OCI-LY1 (cell line): ENCODE data around the gene COL15A1.

Source experiments
- EZH2 ChIP-seq: fragments of 200-600 bp; sonication (generic), shearing (Covaris generic); IDR thresholded peaks from 2 replicates; pipeline ENCODE4 v1.8.0; 2017; ENCODE audit warnings: borderline replicate concordance, mixed run types, mild to moderate bottlenecking, antibody characterized with exemption, low read length, moderate library complexity, mixed read lengths
- TF ChIP-seq, protein P1 (sequence below): fragments of 200-600 bp; sonication (generic), shearing (Covaris generic); IDR thresholded peaks from 2 replicates; pipeline ENCODE4 v1.5.1; 2017; ENCODE audit warnings: mild to moderate bottlenecking, antibody characterized with exemption, low read length, moderate library complexity, mixed read lengths

DNA sequence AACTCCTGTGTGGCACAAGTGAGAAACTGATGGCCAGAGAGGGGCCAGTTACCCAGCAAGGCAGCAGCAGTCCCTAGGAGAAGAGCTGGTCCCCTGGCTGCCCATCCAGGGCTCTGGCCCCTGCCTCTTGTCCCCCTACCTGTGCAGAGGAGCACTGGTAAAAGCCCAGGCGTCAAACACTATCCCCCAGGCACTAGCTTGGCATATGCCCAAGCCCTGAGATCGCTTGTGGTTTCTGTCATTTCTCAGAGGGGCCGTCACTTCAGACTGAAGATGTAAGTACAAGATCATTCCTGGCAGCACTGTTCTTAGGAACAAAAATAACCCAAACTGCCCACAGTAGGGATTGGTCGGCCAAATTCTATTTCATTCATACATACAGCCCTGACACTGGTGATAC is 53.9 kb downstream of the COL15A1 start:
- TF ChIP-seq, protein P1, sequence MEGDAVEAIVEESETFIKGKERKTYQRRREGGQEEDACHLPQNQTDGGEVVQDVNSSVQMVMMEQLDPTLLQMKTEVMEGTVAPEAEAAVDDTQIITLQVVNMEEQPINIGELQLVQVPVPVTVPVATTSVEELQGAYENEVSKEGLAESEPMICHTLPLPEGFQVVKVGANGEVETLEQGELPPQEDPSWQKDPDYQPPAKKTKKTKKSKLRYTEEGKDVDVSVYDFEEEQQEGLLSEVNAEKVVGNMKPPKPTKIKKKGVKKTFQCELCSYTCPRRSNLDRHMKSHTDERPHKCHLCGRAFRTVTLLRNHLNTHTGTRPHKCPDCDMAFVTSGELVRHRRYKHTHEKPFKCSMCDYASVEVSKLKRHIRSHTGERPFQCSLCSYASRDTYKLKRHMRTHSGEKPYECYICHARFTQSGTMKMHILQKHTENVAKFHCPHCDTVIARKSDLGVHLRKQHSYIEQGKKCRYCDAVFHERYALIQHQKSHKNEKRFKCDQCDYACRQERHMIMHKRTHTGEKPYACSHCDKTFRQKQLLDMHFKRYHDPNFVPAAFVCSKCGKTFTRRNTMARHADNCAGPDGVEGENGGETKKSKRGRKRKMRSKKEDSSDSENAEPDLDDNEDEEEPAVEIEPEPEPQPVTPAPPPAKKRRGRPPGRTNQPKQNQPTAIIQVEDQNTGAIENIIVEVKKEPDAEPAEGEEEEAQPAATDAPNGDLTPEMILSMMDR, result no peak
- no peak for TF ChIP-seq EZH2
